ENCODE results near the gene CLMN. TPM values are rescaled to one million over a fixed set of nuclear protein-coding genes. Genes with fewer than 3 reads are reported as not detected.

The CLMN gene
- total and polyA plus RNA-seq, 5 donors from 2014 or later: 0.17 to 0.90 TPM; not detected in 3

GRCh38 chr14:95157327-95158189, 162.2 kb downstream of the CLMN start, which contains the start of gene DICER1:
TSS of gene DICER1 (minus strand) at chr14:95157529. CDS start at chr14:95133458, 24,071 bp downstream.
- no peaks in the 10 kb centered on the region for H3K9me3 ChIP-seq (ENCODE audit: control insufficient read depth in 2 of 2, low read length in 2 of 2)
- H3K9me3 Mint-ChIP-seq: no peaks in the 10 kb centered on the region
- H3K4me3 Mint-ChIP-seq: peak within 1 kb of the TSS; percentile 96 to 99 (median 97)
- H3K4me3 ChIP-seq (ENCODE audit: low read depth, low read length): peak within 1 kb of the TSS; percentile 93
- H3K36me3 ChIP-seq (ENCODE audit: control insufficient read depth, insufficient read depth, low read length): no peaks in the 10 kb centered on the region
- DNase-seq: peak; percentile 88 to 92 (median 92)
- H3K27me3 ChIP-seq (ENCODE audit: control insufficient read depth, insufficient read depth, low read length): no peaks in the 10 kb centered on the region
- H3K4me1 ChIP-seq (ENCODE audit: control insufficient read depth, insufficient read depth, low read length, poor library complexity, severe bottlenecking): peaks cover 34% of the 10 kb centered on the region
- H3K36me3 Mint-ChIP-seq: no peaks in the 10 kb centered on the region
- H3K27ac ChIP-seq (ENCODE audit: insufficient read depth, low read length, poor library complexity, severe bottlenecking): peak within 1 kb of the TSS; percentile 87
- H3K4me1 Mint-ChIP-seq: peaks cover 16 to 53% (median 37%) of the 10 kb centered on the region in 4 donors
- H3K27me3 Mint-ChIP-seq: peaks cover 6% of the 10 kb centered on the region
- H3K27ac Mint-ChIP-seq: peak within 1 kb of the TSS; percentile 95 to 99 (median 99)
- peak; percentile 82 to 84 for ATAC-seq (ENCODE audit: low read depth in 2 of 2)

- H3K4me3 Mint-ChIP-seq: peak overlapping the region; percentile 96 to 99 (median 97)
- H3K9me3 ChIP-seq (ENCODE audit: control insufficient read depth in 2 of 2, low read length in 2 of 2): no peaks in the 10 kb centered on the region
- no peaks in the 10 kb centered on the region for H3K27me3 ChIP-seq (ENCODE audit: control insufficient read depth, insufficient read depth, low read length)
- peaks cover 34% of the 10 kb centered on the region for H3K4me1 ChIP-seq (ENCODE audit: control insufficient read depth, insufficient read depth, low read length, poor library complexity, severe bottlenecking)
- H3K4me3 ChIP-seq (ENCODE audit: low read depth, low read length): no peak overlapping the region
- no peaks in the 10 kb centered on the region for H3K36me3 Mint-ChIP-seq
- H3K9me3 Mint-ChIP-seq: no peaks in the 10 kb centered on the region
- DNase-seq: no peak
- peaks cover 21 to 59% (median 42%) of the 10 kb centered on the region in 4 donors for H3K4me1 Mint-ChIP-seq
- ATAC-seq (ENCODE audit: low read depth in 2 of 2): peak; percentile 29
- peak overlapping the region; percentile 87 for H3K27ac ChIP-seq (ENCODE audit: insufficient read depth, low read length, poor library complexity, severe bottlenecking)
- peak overlapping the region in 1 of 3 donors; percentile 99 for H3K27ac Mint-ChIP-seq
- peaks cover 6% of the 10 kb centered on the region for H3K27me3 Mint-ChIP-seq
- H3K36me3 ChIP-seq (ENCODE audit: control insufficient read depth, insufficient read depth, low read length): no peaks in the 10 kb centered on the region
These were observed 162.7 kb downstream of the CLMN start for GRCh38 chr14:95157048-95157326.

GRCh38 chr14:95156161-95157047, 163.3 kb downstream of the CLMN start:
- no peaks in the 10 kb centered on the region for H3K36me3 Mint-ChIP-seq
- peaks cover 25 to 60% (median 46%) of the 10 kb centered on the region in 4 donors for H3K4me1 Mint-ChIP-seq
- peak overlapping the region; percentile 93 for H3K4me3 ChIP-seq (ENCODE audit: low read depth, low read length)
- H3K27me3 ChIP-seq (ENCODE audit: control insufficient read depth, insufficient read depth, low read length): no peaks in the 10 kb centered on the region
- no peaks in the 10 kb centered on the region for H3K36me3 ChIP-seq (ENCODE audit: control insufficient read depth, insufficient read depth, low read length)
- peak overlapping the region; percentile 62 for H3K27ac ChIP-seq (ENCODE audit: insufficient read depth, low read length, poor library complexity, severe bottlenecking)
- peaks cover 34% of the 10 kb centered on the region for H3K4me1 ChIP-seq (ENCODE audit: control insufficient read depth, insufficient read depth, low read length, poor library complexity, severe bottlenecking)
- H3K4me3 Mint-ChIP-seq: peak overlapping the region; percentile 75 to 93 (median 86)
- DNase-seq (peak in 2 of 3 donors; percentile 18 to 53), ATAC-seq (ENCODE audit: low read depth in 2 of 2) (peak; percentile 5 to 13)
- peak overlapping the region; percentile 42 to 80 (median 77) for H3K27ac Mint-ChIP-seq
- H3K27me3 Mint-ChIP-seq: peaks cover 6% of the 10 kb centered on the region
- H3K9me3 ChIP-seq (ENCODE audit: control insufficient read depth in 2 of 2, low read length in 2 of 2): no peaks in the 10 kb centered on the region
- no peaks in the 10 kb centered on the region for H3K9me3 Mint-ChIP-seq

- peak overlapping the region in 2 of 3 donors; percentile 42 to 80 for H3K27ac Mint-ChIP-seq
- Histone ChIP-seq H3K4me1 (ENCODE audit: control insufficient read depth, insufficient read depth, low read length, poor library complexity, severe bottlenecking) (peaks cover 34% of the 10 kb centered on the region), H3K4me3 (ENCODE audit: low read depth, low read length) (peak overlapping the region; percentile 93)
These were observed 164.7 kb downstream of the CLMN start for GRCh38 chr14:95155045-95155444.

DNA sequence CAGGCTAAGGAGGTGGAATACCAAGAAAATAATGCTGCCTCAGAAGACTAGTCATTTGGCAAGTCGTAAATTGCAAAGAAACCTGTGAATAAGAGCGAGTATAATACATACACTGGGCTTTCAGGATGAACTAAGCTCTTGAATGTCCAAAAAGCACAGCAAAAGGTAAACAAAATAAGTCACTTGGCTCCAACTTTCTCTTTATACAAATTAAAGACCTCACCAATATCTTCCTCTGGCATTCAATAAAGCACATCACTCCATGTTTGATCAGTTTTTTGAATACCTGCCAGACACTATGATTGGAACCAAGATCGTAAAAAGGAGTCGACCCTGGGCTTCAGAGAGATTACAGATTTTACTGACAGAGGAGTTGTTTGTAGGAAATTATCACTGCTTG, 165.8 kb downstream of the CLMN start:
- Histone ChIP-seq H3K27me3 (ENCODE audit: control insufficient read depth, insufficient read depth, low read length) (no peaks in the 10 kb centered on the region), H3K27ac (ENCODE audit: insufficient read depth, low read length, poor library complexity, severe bottlenecking) (no peak overlapping the region), H3K4me1 (ENCODE audit: control insufficient read depth, insufficient read depth, low read length, poor library complexity, severe bottlenecking) (peaks cover 34% of the 10 kb centered on the region), H3K36me3 (ENCODE audit: control insufficient read depth, insufficient read depth, low read length) (no peaks in the 10 kb centered on the region), H3K4me3 (ENCODE audit: low read depth, low read length) (peak overlapping the region; percentile 93), H3K9me3 (ENCODE audit: control insufficient read depth in 2 of 2, low read length in 2 of 2) (no peaks in the 10 kb centered on the region)
- H3K4me3 Mint-ChIP-seq: peak overlapping the region in 3 of 4 donors; percentile 9 to 88 (median 75)
- H3K36me3 Mint-ChIP-seq: no peaks in the 10 kb centered on the region
- no peaks in the 10 kb centered on the region for H3K9me3 Mint-ChIP-seq
- DNase-seq (no peak), ATAC-seq (ENCODE audit: low read depth in 2 of 2) (no peak)
- H3K27me3 Mint-ChIP-seq: peaks cover 6% of the 10 kb centered on the region
- H3K27ac Mint-ChIP-seq: peak overlapping the region in 2 of 3 donors; percentile 42 to 84
- peaks cover 29 to 81% (median 57%) of the 10 kb centered on the region in 4 donors for H3K4me1 Mint-ChIP-seq

More at GRCh38 chr14:95155045-95155444, 164.7 kb downstream of the CLMN start:
- H3K9me3 ChIP-seq (ENCODE audit: control insufficient read depth in 2 of 2, low read length in 2 of 2): no peaks in the 10 kb centered on the region
- no peak overlapping the region for H3K27ac ChIP-seq (ENCODE audit: insufficient read depth, low read length, poor library complexity, severe bottlenecking)
- H3K36me3 Mint-ChIP-seq: no peaks in the 10 kb centered on the region
- no peak for ATAC-seq (ENCODE audit: low read depth in 2 of 2)
- no peaks in the 10 kb centered on the region for H3K36me3 ChIP-seq (ENCODE audit: control insufficient read depth, insufficient read depth, low read length)
- peak overlapping the region; percentile 75 to 93 (median 86) for H3K4me3 Mint-ChIP-seq
- peaks cover 6% of the 10 kb centered on the region for H3K27me3 Mint-ChIP-seq
- H3K4me1 Mint-ChIP-seq: peaks cover 25 to 73% (median 54%) of the 10 kb centered on the region in 4 donors
- H3K9me3 Mint-ChIP-seq: no peaks in the 10 kb centered on the region
- no peak for DNase-seq
- H3K27me3 ChIP-seq (ENCODE audit: control insufficient read depth, insufficient read depth, low read length): no peaks in the 10 kb centered on the region

DNA sequence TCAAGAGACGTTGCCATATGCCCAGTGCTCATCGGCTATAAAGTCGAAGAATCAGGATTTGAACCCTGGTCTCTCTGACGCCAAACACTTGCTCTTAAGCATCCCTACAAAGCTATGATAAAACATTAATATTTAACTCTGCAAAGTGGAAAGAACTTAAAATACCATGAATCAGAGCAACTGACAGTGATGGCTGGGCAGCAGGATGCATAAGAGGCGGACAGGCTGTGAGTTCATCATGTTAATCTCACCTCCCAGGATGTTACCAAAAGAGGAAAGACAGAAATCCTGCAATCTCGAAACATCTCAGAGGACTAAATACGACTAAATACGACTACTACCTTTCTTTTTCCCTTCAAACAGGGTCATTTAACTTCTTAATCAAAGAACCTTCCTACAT, 168.1 kb downstream of the CLMN start:
- H3K4me1 Mint-ChIP-seq: peaks cover 37 to 92% (median 60%) of the 10 kb centered on the region in 4 donors
- peaks cover 2% of the 10 kb centered on the region for H3K36me3 ChIP-seq (ENCODE audit: control insufficient read depth, insufficient read depth, low read length)
- no peak overlapping the region for H3K27ac ChIP-seq (ENCODE audit: insufficient read depth, low read length, poor library complexity, severe bottlenecking)
- peak overlapping the region in 1 of 4 donors; percentile 28 for H3K4me3 Mint-ChIP-seq
- H3K36me3 Mint-ChIP-seq: peaks cover 9% of the 10 kb centered on the region
- no peak overlapping the region for H3K4me3 ChIP-seq (ENCODE audit: low read depth, low read length)
- peaks cover 30% of the 10 kb centered on the region for H3K4me1 ChIP-seq (ENCODE audit: control insufficient read depth, insufficient read depth, low read length, poor library complexity, severe bottlenecking)
- ATAC-seq (ENCODE audit: low read depth in 2 of 2): no peak
- H3K27me3 Mint-ChIP-seq: no peaks in the 10 kb centered on the region
- no peak for DNase-seq
- no peaks in the 10 kb centered on the region for H3K27me3 ChIP-seq (ENCODE audit: control insufficient read depth, insufficient read depth, low read length)
- H3K27ac Mint-ChIP-seq: no peak overlapping the region
- peaks cover 0 to under 1% of the 10 kb centered on the region in 2 experiments for H3K9me3 ChIP-seq (ENCODE audit: control insufficient read depth in 2 of 2, low read length in 2 of 2)
- peaks cover 0 to 1% (median 0%) of the 10 kb centered on the region in 7 donors for H3K9me3 Mint-ChIP-seq

GRCh38 chr14:95150910-95151309, 168.8 kb downstream of the CLMN start:
- Mint-ChIP-seq H3K36me3 (peaks cover 13% of the 10 kb centered on the region), H3K4me3 (peak overlapping the region in 1 of 4 donors; percentile 72), H3K9me3 (peaks cover 0 to 5% (median 0%) of the 10 kb centered on the region in 7 donors), H3K27ac (peak overlapping the region in 1 of 3 donors; percentile 50), H3K27me3 (no peaks in the 10 kb centered on the region), H3K4me1 (peaks cover 37 to 90% (median 60%) of the 10 kb centered on the region in 4 donors)
- Histone ChIP-seq H3K4me3 (ENCODE audit: low read depth, low read length) (no peak overlapping the region), H3K36me3 (ENCODE audit: control insufficient read depth, insufficient read depth, low read length) (peaks cover 2% of the 10 kb centered on the region), H3K27me3 (ENCODE audit: control insufficient read depth, insufficient read depth, low read length) (no peaks in the 10 kb centered on the region), H3K9me3 (ENCODE audit: control insufficient read depth in 2 of 2, low read length in 2 of 2) (peaks cover 0 to 7% of the 10 kb centered on the region in 2 experiments), H3K4me1 (ENCODE audit: control insufficient read depth, insufficient read depth, low read length, poor library complexity, severe bottlenecking) (peaks cover 23% of the 10 kb centered on the region), H3K27ac (ENCODE audit: insufficient read depth, low read length, poor library complexity, severe bottlenecking) (no peak overlapping the region)
- no peak for ATAC-seq (ENCODE audit: low read depth in 2 of 2)
- DNase-seq: no peak

Data from CD4-positive, CD25-positive, alpha-beta regulatory T cell (primary cell).